ENCODE measurements around the gene CCDC149.

Gene CCDC149

GRCh38 chr4:24799196-24799543 lies 113.7 kb downstream of the CCDC149 start:
- no peak for DNase-seq

GRCh38 chr4:24798036-24798610 lies 114.7 kb downstream of the CCDC149 start:
- no peak for DNase-seq

- no peak for DNase-seq
Observed at GRCh38 chr4:24796620-24797019, 116.2 kb downstream of the CCDC149 start.

- no peak for DNase-seq
Observed at GRCh38 chr4:24795666-24796381, 117.0 kb downstream of the CCDC149 start.

- DNase-seq, result peak; percentile 24
Observed at GRCh38 chr4:24794916-24795665, 117.8 kb downstream of the CCDC149 start, which contains the start of gene SOD3. TSS of gene SOD3 (plus strand) at chr4:24795573. CDS start at chr4:24799522, 3,949 bp downstream.

- DNase-seq, result no peak
Observed at GRCh38 chr4:24794480-24794879, 118.4 kb downstream of the CCDC149 start.

- DNase-seq, result no peak
Observed at GRCh38 chr4:24794051-24794450, 118.8 kb downstream of the CCDC149 start.

GRCh38 chr4:24793219-24794005 lies 119.4 kb downstream of the CCDC149 start:
- no peak for DNase-seq

- DNase-seq, result no peak
Observed at GRCh38 chr4:24792552-24792951, 120.3 kb downstream of the CCDC149 start.

- DNase-seq, result no peak
Observed at GRCh38 chr4:24791043-24791442, 121.8 kb downstream of the CCDC149 start.

- DNase-seq, result no peak
Observed at GRCh38 chr4:24783506-24783905, 129.3 kb downstream of the CCDC149 start.

GRCh38 chr4:24781999-24782745 lies 130.7 kb downstream of the CCDC149 start:
- DNase-seq, result no peak

GRCh38 chr4:24780936-24781495 lies 131.8 kb downstream of the CCDC149 start:
- no peak for DNase-seq

GRCh38 chr4:24778464-24779225 lies 134.2 kb downstream of the CCDC149 start:
- DNase-seq, result peak; percentile 37

- DNase-seq, result no peak
Observed at GRCh38 chr4:24777536-24778463, 135.0 kb downstream of the CCDC149 start.

- DNase-seq, result no peak
Observed at GRCh38 chr4:24775750-24776149, 137.1 kb downstream of the CCDC149 start.

- DNase-seq, result no peak
Observed at GRCh38 chr4:24775032-24775605, 137.7 kb downstream of the CCDC149 start.

- DNase-seq, result no peak
Observed at GRCh38 chr4:24774452-24774851, 138.4 kb downstream of the CCDC149 start.

- no peak for DNase-seq
Observed at GRCh38 chr4:24772952-24773351, 139.9 kb downstream of the CCDC149 start.

Data from GOT3 (cell line).